Esophagus squamous epithelium (tissue), 4 donors: ENCODE data around the gene SH3RF1.

Source experiments
- POLR2A ChIP-seq, 4 donors: fragments of 450-650 bp; IDR thresholded peaks; one replicate each; pipeline ENCODE4 v1.6.1; 2017; ENCODE audit warnings: antibody characterized with exemption in 4 of 4, mild to moderate bottlenecking in 4 of 4, moderate library complexity in 3 of 4
- TF ChIP-seq, protein P1 (sequence below), 6 experiments: fragments of 450-650 bp in 4 of 6; fragments of 200-600 bp in 2 of 6; sonication (generic) in 2 of 6; IDR thresholded peaks; one replicate each; pipeline ENCODE4 v1.5.1; 2016 to 2019; ENCODE audit warnings: antibody characterized with exemption in 6 of 6, mild to moderate bottlenecking in 4 of 6, moderate library complexity in 4 of 6

DNA sequence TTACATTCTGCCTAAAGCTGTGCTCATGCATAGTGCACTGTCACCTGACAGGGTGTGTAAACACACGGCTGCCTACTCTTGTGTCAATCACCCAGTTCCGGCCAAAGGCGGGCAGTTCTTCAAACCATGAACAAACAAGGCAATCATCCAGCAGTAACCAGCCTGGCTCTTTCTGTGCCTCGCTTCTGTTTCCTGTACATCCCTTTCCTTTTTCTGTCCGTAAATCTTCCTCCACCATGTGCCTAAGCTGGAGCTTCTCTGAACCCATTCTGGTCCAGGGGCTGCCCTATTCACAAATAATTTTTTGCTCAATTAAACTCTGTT lies 199.9 kb downstream of the SH3RF1 start:
- TF ChIP-seq, protein P1, sequence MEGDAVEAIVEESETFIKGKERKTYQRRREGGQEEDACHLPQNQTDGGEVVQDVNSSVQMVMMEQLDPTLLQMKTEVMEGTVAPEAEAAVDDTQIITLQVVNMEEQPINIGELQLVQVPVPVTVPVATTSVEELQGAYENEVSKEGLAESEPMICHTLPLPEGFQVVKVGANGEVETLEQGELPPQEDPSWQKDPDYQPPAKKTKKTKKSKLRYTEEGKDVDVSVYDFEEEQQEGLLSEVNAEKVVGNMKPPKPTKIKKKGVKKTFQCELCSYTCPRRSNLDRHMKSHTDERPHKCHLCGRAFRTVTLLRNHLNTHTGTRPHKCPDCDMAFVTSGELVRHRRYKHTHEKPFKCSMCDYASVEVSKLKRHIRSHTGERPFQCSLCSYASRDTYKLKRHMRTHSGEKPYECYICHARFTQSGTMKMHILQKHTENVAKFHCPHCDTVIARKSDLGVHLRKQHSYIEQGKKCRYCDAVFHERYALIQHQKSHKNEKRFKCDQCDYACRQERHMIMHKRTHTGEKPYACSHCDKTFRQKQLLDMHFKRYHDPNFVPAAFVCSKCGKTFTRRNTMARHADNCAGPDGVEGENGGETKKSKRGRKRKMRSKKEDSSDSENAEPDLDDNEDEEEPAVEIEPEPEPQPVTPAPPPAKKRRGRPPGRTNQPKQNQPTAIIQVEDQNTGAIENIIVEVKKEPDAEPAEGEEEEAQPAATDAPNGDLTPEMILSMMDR (IDR thresholded peaks at IDR 0.05) = no peak
- TF ChIP-seq POLR2A (IDR thresholded peaks at IDR 0.05) = no peak
